Measurements from ENCODE around the gene AMOTL1. TPM values are rescaled to one million over a fixed set of nuclear protein-coding genes. Genes with fewer than 3 reads are reported as not detected.

AMOTL1 gene
- total RNA-seq, 4 donors from 2014 or later: 34.1 to 51.2 (median 41.0) TPM

GRCh38 chr11:94776351-94777321 lies 8.5 kb downstream of the AMOTL1 start:
- H3K4me3 ChIP-seq (replicated peaks in 1 of 3): no peak overlapping the region
- H3K36me3 ChIP-seq: no peaks in the 10 kb centered on the region
- no peak overlapping the region for H3K27ac ChIP-seq
- TF ChIP-seq CTCF (IDR thresholded peaks at IDR 0.05): no peak
- TF ChIP-seq POLR2A (IDR thresholded peaks at IDR 0.05): no peak
- peak in 1 of 2 donors; percentile 26 for DNase-seq
- no peaks in the 10 kb centered on the region for H3K9me3 ChIP-seq
- peaks cover 7 to 35% of the 10 kb centered on the region in 2 donors for H3K4me1 ChIP-seq
- intact Hi-C loops (cut with DNase I): no loop called here
- WGBS, 2 donors: 48 to 54% methylated on average over 5 of the region's 5 CpGs
- no peaks in the 10 kb centered on the region for H3K27me3 ChIP-seq

DNA sequence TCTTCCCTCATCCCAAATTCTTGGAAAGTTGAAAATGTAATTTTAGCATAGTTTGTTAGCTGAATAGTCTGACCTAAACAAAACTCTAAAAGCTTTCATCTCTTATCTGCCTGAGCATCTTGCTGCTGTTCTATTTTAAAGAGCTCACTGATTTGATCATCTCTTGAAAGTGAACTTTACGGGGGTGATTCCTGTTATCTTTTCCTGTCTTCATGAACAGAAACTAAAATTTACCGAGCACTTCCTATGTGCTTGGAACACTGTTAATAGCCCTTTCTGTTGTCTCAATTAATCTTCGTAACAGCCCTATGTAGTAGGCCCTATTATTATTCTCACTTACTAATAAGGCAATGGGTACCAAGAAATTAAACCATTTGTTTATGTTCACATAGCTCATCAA lies 12.3 kb downstream of the AMOTL1 start:
- intact Hi-C loops (cut with DNase I): no loop called here
- H3K27me3 ChIP-seq: no peaks in the 10 kb centered on the region
- peak overlapping the region in 1 of 3 donors; percentile 39 for H3K27ac ChIP-seq
- H3K4me3 ChIP-seq (replicated peaks in 1 of 3): no peak overlapping the region
- H3K9me3 ChIP-seq: no peaks in the 10 kb centered on the region
- WGBS, 2 donors: 53 to 57% methylated on average over 3 of the region's 3 CpGs
- TF ChIP-seq POLR2A (IDR thresholded peaks at IDR 0.05) (no peak), CTCF (IDR thresholded peaks at IDR 0.05) (no peak)
- H3K4me1 ChIP-seq: peaks cover 20 to 36% of the 10 kb centered on the region in 2 donors
- no peak for DNase-seq
- H3K36me3 ChIP-seq: no peaks in the 10 kb centered on the region

GRCh38 chr11:94781837-94782236 lies 13.7 kb downstream of the AMOTL1 start:
- no peaks in the 10 kb centered on the region for H3K9me3 ChIP-seq
- H3K4me3 ChIP-seq (replicated peaks in 1 of 3): no peak overlapping the region
- WGBS, 2 donors: 91 to 92% methylated on average over 1 of the region's 1 CpG
- intact Hi-C loops (cut with DNase I): no loop called here
- H3K36me3 ChIP-seq: no peaks in the 10 kb centered on the region
- peaks cover 16 to 31% of the 10 kb centered on the region in 2 donors for H3K4me1 ChIP-seq
- H3K27me3 ChIP-seq: no peaks in the 10 kb centered on the region
- no peak for DNase-seq
- H3K27ac ChIP-seq: no peak overlapping the region
- TF ChIP-seq POLR2A (IDR thresholded peaks at IDR 0.05) (no peak), CTCF (IDR thresholded peaks at IDR 0.05) (no peak)

- WGBS, 2 donors: 82 to 87% methylated on average over 1 of the region's 1 CpG
- peaks cover 20 to 33% of the 10 kb centered on the region in 2 donors for H3K4me1 ChIP-seq
- H3K4me3 ChIP-seq (replicated peaks in 1 of 3): no peak overlapping the region
- TF ChIP-seq CTCF (IDR thresholded peaks at IDR 0.05) (no peak), POLR2A (IDR thresholded peaks at IDR 0.05) (no peak)
- DNase-seq: no peak
- H3K9me3 ChIP-seq: no peaks in the 10 kb centered on the region
- H3K27ac ChIP-seq: no peak overlapping the region
- intact Hi-C loops (cut with DNase I): no loop called here
- no peaks in the 10 kb centered on the region for H3K27me3 ChIP-seq
- H3K36me3 ChIP-seq: no peaks in the 10 kb centered on the region
Observed at GRCh38 chr11:94782446-94782845, 14.3 kb downstream of the AMOTL1 start.

- no peaks in the 10 kb centered on the region for H3K9me3 ChIP-seq
- peaks cover 37 to 56% of the 10 kb centered on the region in 2 donors for H3K4me1 ChIP-seq
- H3K4me3 ChIP-seq (replicated peaks in 1 of 3): no peak overlapping the region
- H3K27ac ChIP-seq: peak overlapping the region in 1 of 3 donors; percentile 41
- intact Hi-C loops (cut with DNase I): no loop called here
- DNase-seq: no peak
- TF ChIP-seq CTCF (IDR thresholded peaks at IDR 0.05) (no peak), POLR2A (IDR thresholded peaks at IDR 0.05) (no peak)
- no peaks in the 10 kb centered on the region for H3K36me3 ChIP-seq
- no peaks in the 10 kb centered on the region for H3K27me3 ChIP-seq
Observed at GRCh38 chr11:94784884-94785283, 16.7 kb downstream of the AMOTL1 start.
